DMS53 (cell line): Measurements from ENCODE around the gene RAPGEF6.
"Not testable (repeated sequence)": the region's sequence is repeated elsewhere in the genome, so short reads cannot be mapped to it uniquely, and the experiment has no call there.

ENCODE experiments used
- DNase-seq: peaks from one replicate; lab custom pipeline; 2025; lab: John Stamatoyannopoulos, UW

The RAPGEF6 gene

GRCh38 chr5:131609774-131610173, 25.3 kb downstream of the RAPGEF6 start:
- no peak for DNase-seq

DNA sequence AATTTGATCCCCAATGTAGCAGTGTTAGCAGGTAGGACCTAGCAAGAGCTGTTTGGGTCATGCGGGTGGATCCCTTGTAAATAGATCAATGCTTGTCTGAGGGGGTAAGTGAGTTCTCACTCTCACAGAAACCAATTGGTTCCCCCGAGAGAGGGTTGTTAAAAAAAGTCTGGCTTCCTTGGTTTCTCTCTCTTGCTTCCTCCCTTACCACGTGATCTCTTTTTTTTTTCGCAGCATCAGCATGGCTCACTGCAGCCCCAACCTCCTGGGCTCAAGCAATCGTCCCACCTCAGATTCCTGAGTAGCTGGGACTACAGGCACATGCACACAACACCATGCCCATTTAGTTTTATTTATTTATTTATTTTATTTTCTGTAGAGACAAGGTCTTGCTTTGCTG, 26.4 kb downstream of the RAPGEF6 start:
- no peak for DNase-seq

DNA sequence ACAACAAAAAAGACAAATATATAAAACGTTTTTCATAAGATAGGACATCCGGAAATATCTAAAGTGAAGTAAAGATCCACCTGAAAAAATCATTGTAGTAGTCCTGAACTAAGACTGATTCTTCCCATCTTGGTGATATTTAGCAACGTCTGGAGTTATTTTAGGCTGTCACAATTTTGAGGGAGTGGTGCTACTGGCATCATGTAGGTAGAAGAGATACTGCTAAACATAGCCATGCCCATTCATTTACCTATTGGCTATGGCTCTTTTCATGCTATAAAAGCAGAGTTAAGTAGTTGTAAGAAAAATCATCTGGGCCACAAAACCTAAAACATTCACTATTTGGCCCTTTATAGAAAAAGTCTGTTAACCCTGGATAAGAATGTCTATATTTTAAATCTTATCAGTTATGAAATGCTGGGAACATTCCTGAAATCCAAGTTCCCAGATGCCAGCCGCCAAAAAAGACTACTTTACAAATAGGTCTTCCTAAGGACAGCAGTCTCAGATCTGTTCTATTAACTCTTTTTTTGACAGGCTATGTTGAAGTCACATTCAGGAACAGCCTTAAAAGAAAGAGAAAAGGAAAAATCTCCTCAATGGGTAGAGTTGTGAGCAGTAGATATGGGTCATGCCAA, 27.0 kb downstream of the RAPGEF6 start:
- DNase-seq, result no peak

DNA sequence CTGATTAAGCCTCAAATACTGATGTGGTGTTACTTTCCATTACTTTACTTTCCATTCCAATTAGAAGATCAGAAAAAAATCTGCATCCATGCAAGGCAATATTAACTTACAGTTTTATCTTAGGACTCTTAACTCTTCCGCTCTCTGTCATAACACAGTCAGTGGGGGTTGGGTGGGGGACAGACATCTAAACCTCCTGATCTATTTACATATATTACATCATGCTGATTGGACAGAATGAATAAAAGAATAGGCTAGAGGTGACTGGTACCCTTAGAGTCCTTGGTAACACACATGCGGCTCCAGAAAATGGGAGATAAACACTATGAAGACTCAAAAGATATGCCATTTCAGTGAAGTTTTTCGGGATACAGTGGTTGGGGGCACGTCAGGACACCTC, 27.6 kb downstream of the RAPGEF6 start:
- DNase-seq, result no peak

- DNase-seq, result no peak
These were observed 29.9 kb downstream of the RAPGEF6 start for GRCh38 chr5:131605086-131605485.

- no peak for DNase-seq
These were observed 39.7 kb downstream of the RAPGEF6 start for GRCh38 chr5:131595088-131596033.

GRCh38 chr5:131593921-131594320, 41.1 kb downstream of the RAPGEF6 start:
- DNase-seq, result no peak

- not testable (repeated sequence) for DNase-seq
These were observed 41.6 kb downstream of the RAPGEF6 start for GRCh38 chr5:131593436-131593835.

- DNase-seq, result peak; percentile 70
These were observed 45.3 kb downstream of the RAPGEF6 start for GRCh38 chr5:131589510-131590348.

- no peak for DNase-seq
These were observed 47.5 kb downstream of the RAPGEF6 start for GRCh38 chr5:131587541-131587940.

DNA sequence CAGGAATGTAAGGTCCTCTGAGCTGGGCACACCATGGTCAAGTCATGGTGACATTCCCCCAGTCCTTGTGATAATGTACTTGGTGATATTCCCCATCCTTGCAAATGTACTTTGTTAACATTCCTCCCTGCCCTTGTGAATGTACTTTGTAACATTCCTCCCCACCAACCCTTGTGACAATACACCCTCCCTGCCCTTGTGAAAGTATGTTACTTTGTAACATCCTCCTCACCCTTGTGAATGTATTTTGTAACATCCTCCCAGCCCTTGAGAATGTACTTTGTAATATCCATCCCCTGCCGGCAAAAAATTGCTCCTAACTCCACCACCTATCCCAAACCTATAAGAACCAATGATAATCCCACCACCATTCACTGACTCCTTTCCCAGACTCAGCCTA, 53.3 kb downstream of the RAPGEF6 start:
- no peak for DNase-seq

DNA sequence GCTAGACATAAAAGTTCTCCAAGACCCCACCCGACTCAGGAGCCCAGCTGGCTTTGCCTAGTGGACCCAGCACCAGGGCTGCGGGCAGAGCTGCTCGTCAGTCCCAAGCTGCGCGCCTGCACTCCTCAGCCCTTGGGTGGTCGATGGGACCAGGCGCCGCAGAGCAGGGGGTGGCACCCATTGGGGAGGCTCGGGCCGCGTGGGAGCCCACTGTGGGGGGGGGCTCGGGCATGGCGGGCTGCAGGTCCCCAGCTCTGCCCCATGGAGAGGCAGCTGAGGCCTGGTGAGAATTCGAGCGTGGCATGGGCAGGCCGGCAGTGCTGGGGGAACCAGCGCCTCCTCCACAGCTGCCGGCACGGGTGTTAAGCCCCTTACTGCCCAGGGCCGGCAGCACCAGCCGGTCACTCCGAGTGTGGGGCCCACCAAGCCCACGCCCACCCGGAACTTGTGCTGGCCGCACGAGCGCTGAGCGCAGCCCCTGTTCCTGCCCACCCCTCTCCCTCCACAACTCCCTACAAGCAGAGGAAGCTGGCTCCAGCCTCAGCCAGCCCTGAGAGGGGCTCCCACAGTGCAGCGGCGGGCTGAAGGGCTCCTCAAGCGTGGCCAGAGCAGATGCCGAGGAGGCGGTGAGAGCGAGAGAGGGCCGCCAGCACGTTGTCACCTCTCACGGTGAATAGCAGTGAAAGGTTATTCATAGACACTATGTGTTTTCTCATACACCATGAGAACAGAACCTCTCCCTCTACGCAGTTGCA, 54.9 kb downstream of the RAPGEF6 start:
- DNase-seq, result no peak

GRCh38 chr5:131575660-131576227, 59.3 kb downstream of the RAPGEF6 start:
- DNase-seq, result no peak

DNA sequence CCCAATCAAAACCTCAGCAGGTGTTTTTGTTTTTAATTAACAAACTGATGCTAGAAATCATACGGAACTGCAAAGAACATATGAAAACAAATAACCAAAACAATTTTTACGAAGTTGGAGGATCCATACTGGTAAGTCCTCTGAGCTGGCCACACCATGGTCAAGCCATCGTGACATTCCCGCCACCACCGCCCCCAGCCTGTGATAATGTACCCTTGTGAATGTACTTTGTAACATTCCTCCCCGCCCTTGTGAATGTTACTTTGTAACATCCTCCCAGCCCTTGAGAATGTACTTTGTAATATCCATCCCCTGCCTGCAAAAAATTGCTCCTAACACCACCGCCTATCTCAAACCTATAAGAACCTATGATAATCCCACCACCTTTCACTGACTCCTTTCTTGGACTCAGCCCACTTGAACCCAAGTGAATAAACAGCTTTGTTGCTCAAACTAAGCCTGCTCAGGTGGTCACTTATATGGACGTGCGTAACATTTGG, 63.3 kb downstream of the RAPGEF6 start:
- DNase-seq, result no peak

DNA sequence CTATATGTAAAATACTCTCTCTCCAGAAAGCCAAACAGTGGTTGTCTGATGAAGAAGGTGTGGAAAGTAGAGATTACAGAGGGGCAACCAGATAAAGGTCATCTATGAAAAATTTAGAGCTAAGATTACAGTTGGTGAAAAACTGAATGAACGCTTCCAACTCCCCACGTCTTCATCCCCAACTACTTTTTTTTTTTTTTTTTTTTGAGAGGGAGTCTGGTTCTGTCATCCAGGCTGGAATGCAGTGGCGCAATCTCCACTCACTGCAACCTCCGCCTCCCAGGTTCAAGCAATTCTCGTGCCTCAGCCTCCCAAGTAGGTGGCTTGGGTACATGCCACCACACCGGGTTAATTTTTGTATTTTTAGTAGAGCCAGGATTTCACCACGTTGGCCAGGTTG, 64.3 kb downstream of the RAPGEF6 start:
- no peak for DNase-seq

DNA sequence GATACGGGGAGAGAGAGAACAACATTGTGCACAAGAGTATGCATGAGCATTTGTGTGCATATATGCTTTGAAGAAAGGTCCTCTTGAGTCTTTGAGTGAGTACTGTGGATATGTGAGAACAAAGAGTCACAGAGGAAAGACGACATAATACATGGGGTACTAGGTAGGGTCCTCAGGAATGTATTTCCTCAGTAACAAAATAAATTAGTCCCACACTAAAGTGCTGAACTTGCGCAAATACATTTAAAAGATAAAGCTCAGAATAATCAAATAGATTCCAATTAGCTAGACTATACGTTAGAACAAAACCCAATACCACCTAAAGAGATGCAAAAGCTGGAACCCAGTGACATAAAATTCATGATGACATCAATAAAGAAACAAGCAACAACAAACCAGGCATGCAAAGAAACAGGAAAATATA, 70.8 kb downstream of the RAPGEF6 start:
- no peak for DNase-seq

GRCh38 chr5:131563434-131564228, 71.4 kb downstream of the RAPGEF6 start:
- DNase-seq, result peak; percentile 9

DNA sequence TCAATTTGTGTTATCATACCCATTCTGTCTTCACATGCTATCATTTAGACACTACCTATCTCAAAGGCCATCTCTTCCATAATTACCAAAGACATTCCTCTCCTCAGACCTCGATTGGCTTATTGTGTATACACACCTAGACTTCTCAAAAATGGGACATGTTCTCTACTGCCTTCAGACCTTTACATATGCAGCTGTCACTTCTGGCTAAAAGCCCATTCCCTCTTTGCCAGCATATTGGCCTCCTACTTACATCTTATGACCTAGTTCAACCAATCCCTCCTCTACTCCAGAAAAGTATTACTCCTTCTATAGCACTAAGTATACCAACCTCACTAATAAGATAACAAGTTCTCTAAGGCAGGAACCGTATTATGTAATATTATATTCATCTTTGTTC, 84.4 kb downstream of the RAPGEF6 start:
- peak; percentile 6 for DNase-seq

DNA sequence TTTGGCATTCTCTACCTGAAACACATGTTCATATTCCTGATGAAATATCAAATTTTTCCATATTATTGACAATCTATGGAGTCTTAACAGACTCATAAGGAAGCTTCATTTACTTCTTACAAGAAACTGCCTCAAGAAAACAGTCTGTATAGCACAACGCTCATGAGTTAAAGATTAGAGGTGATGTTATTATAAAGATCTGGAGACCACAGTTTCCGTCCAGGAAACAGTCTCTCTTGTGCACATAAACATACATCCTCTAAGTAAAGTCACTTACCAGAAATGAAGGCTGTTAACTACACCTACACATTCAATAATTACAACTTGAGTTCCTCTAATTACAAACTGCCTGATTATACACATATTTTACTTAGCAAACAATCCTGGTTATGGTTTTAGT, 86.9 kb downstream of the RAPGEF6 start:
- no peak for DNase-seq

DNA sequence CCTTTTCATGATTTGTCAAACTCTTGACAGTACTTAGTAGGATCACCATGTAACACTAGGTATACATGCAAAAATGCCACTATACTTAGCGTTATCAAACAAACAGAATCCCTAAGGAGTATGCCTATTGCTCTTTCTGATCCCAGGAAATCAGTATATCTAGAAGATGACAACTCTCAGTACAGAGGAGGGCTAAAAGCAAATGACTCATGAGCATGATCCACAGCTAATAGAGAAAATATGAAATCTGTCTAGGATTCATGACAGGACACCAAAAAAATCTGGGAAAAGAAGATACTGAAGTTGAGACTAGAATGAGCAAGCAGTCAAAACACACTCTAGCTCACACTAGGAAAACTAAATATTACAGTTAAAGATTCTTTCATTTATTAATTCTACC, 89.2 kb downstream of the RAPGEF6 start:
- no peak for DNase-seq
